Adrenal gland (tissue), 12 donors: ENCODE data around the gene IL5RA. TPM values are rescaled to one million over a fixed set of nuclear protein-coding genes. Genes with fewer than 3 reads are reported as not detected.

Source experiments
- DNase-seq, 7 donors: peaks; one replicate each; pipeline ENCODE4 v3.0.0-alpha.2; 2019 to 2020
- H3K27ac ChIP-seq, 5 donors: fragments of 200-600 bp; sonication (generic) in 4 of 5; 1 replicate in 3 of 5; 2 replicates in 2 of 5; pipeline versions ENCODE4 v1.5.1 to v1.8.0; 2016 to 2020; ENCODE audit warnings: mild to moderate bottlenecking in 1 of 5
- H3K27me3 ChIP-seq: fragments of 200-600 bp; 2 replicates; pipeline ENCODE4 v1.8.0; 2021
- H3K36me3 ChIP-seq, 2 donors: fragments of 200-600 bp; replicated peaks in 1 of 2; 1 replicate in 1 of 2; 2 replicates in 1 of 2; pipeline versions ENCODE4 v1.5.1 to v1.8.0; 2018 to 2022
- H3K4me1 ChIP-seq, 2 donors: fragments of 200-600 bp; replicated peaks in 1 of 2; 1 replicate in 1 of 2; 2 replicates in 1 of 2; pipeline versions ENCODE4 v1.5.1 to v1.8.0; 2018 to 2021
- H3K4me3 ChIP-seq, 4 donors: fragments of 200-600 bp; sonication (generic) in 3 of 4; one replicate each; pipeline ENCODE4 v1.5.1; 2016 to 2018
- H3K9me3 ChIP-seq, 3 donors: fragments of 200-600 bp; sonication (generic) in 1 of 3; replicated peaks in 1 of 3; 1 replicate in 2 of 3; 2 replicates in 1 of 3; pipeline versions ENCODE4 v1.5.1 to v1.8.0; 2016 to 2021
- CTCF ChIP-seq, 6 experiments: fragments of 450-650 bp in 4 of 6; fragments of 200-600 bp in 2 of 6; sonication (generic) in 1 of 6; IDR thresholded peaks; 1 replicate in 5 of 6; 2 replicates in 1 of 6; pipeline versions ENCODE4 v1.5.1 to v1.8.0; 2016 to 2021; ENCODE audit warnings: antibody characterized with exemption in 6 of 6, mild to moderate bottlenecking in 2 of 6, moderate library complexity in 1 of 6
- POLR2A ChIP-seq, 2 donors: fragments of 450-650 bp; IDR thresholded peaks; one replicate each; pipeline ENCODE4 v1.6.1; 2017; ENCODE audit warnings: antibody characterized with exemption in 2 of 2, mild to moderate bottlenecking in 2 of 2, moderate library complexity in 1 of 2
- WGBS, 4 donors: extraction: QIAGEN DNeasy Blood & Tissue Kit in 2 of 4; methylation state at CpG; one replicate each; pipeline versions ENCODE4 v1.1.5 to v1.1.7; 2013 to 2017; 5-methylcytosine and 5-hydroxymethylcytosine counted together
- intact Hi-C, 2 donors: fragments of 100-400 bp; cut with DNase I; formaldehyde crosslinking; loops; one replicate each; pipeline versions ENCODE4 v1.14.1 to v1.15.0; 2022 to 2023
- polyA plus RNA-seq, 3 donors: library from polyadenylated mRNA; stranded (reverse); fragments of 200-250 nt in 2 of 3; fragments of 350-450 nt in 1 of 3; fragmentation: Illumina TruSeq in 1 of 3; extraction: RNeasy Lipid Tissue Mini Kit (QIAGEN cat#74804) in 1 of 3; gene quantifications; one replicate each; pipeline ENCODE4 v1.2.3, GENCODE V29; 2013 to 2014
- total RNA-seq, 9 donors: library from RNA; depleted of rRNA in 4 of 9; stranded (reverse); fragments of >200 nt in 4 of 9; fragments of 120-200 nt in 1 of 9; fragmentation: NEBNext Ultra II Directional in 1 of 9; extraction: Animal tissue kit (Norgen Biotek cat#: 25700) in 1 of 9; gene quantifications; one replicate each; pipeline versions ENCODE4 v1.1.0 to v1.2.4, GENCODE V29; 2013 to 2023
- donor health status: healthy with polysubstance abuse.
- donor health status: Bipolar disorder and iron deficiency.
- donor health status: DM: yes; HTN: yes; CAD: no.
- donor health status: DM: no; HTN: no; CAD: no.
- donor health status: DM: no; HTN: no; CAD: no.
- donor health status: DM: yes; HTN: yes; CAD: no.

Gene IL5RA
- total and polyA plus RNA-seq, 12 donors, result under 0.01 to 0.18 (median 0.09) TPM; not detected in 6

- 97% methylated on average over 3 of the region's 3 CpGs for WGBS, 4 donors
Measured at GRCh38 chr3:3107181-3107580, 3.0 kb downstream of the IL5RA start.

DNA sequence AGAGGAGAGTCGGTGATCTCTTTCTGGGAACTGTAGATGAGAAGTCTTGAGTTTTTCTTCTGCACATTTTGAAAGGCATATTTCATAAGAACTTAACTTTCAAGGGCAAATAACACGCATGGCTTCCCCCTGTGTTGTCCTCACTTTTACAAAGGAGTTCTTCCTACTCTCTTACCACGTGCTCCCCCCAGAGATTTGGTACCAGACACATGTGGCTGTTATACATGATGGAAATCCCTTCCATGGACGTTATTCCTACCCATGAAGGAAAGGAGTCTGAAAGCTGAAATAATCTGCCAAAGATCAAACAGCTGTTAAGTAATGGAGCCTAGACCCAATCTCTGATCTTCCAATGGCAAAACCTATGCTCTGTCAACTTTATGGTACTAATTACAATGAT, 4.4 kb downstream of the IL5RA start:
- H3K4me1 ChIP-seq, result no peaks in the 10 kb centered on the region
- TF ChIP-seq CTCF (IDR thresholded peaks at IDR 0.05), result no peak
- no peak for TF ChIP-seq POLR2A (IDR thresholded peaks at IDR 0.05)
- no peaks in the 10 kb centered on the region for H3K9me3 ChIP-seq
- H3K36me3 ChIP-seq, result no peaks in the 10 kb centered on the region
- 49 to 55% (median 53%) methylated on average over 4 of the region's 4 CpGs for WGBS, 4 donors
- no peak overlapping the region for H3K4me3 ChIP-seq
- intact Hi-C loops, result no loop called here
- no peak overlapping the region for H3K27ac ChIP-seq
- DNase-seq, result no peak
- H3K27me3 ChIP-seq, result no peaks in the 10 kb centered on the region

More at GRCh38 chr3:3107181-3107580, 3.0 kb downstream of the IL5RA start:
- Histone ChIP-seq H3K27ac (no peak overlapping the region), H3K4me1 (no peaks in the 10 kb centered on the region), H3K36me3 (no peaks in the 10 kb centered on the region), H3K9me3 (no peaks in the 10 kb centered on the region), H3K4me3 (no peak overlapping the region), H3K27me3 (no peaks in the 10 kb centered on the region)
- intact Hi-C loops, result no loop called here
- DNase-seq, result no peak
- TF ChIP-seq CTCF (IDR thresholded peaks at IDR 0.05) (no peak), POLR2A (IDR thresholded peaks at IDR 0.05) (no peak)

GRCh38 chr3:3105246-3105645, 4.9 kb downstream of the IL5RA start:
- TF ChIP-seq POLR2A (IDR thresholded peaks at IDR 0.05) (no peak), CTCF (IDR thresholded peaks at IDR 0.05) (no peak)
- intact Hi-C loops, result no loop called here
- no peak for DNase-seq
- no peaks in the 10 kb centered on the region for H3K4me1 ChIP-seq
- H3K4me3 ChIP-seq, result no peak overlapping the region
- no peaks in the 10 kb centered on the region for H3K27me3 ChIP-seq
- WGBS, 4 donors, result 83 to 89% (median 87%) methylated on average over 3 of the region's 3 CpGs
- H3K36me3 ChIP-seq, result no peaks in the 10 kb centered on the region
- no peak overlapping the region for H3K27ac ChIP-seq
- H3K9me3 ChIP-seq, result no peaks in the 10 kb centered on the region

DNA sequence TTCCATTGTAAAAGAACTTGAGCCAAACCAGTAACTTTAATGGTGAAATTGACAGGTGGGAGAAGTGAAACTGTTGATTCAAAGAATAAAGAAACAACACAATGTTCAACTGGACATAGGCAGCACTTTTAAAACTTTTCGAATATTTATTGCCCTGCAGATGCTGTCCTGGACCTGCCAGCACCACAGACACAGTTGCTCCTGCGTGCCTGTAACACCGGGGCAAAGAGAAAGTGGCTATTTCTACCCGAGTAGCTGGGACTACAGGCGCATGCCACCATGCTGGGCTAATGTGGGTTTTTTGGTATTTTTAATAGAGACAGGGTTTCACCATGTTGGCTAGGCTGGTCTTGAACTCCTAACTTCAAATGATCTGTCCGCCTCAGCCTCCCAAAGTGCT, 7.4 kb downstream of the IL5RA start:
- no peaks in the 10 kb centered on the region for H3K36me3 ChIP-seq
- no peak overlapping the region for H3K27ac ChIP-seq
- H3K4me1 ChIP-seq, result no peaks in the 10 kb centered on the region
- no peaks in the 10 kb centered on the region for H3K27me3 ChIP-seq
- 79 to 82% (median 81%) methylated on average over 6 of the region's 6 CpGs for WGBS, 4 donors
- TF ChIP-seq POLR2A (IDR thresholded peaks at IDR 0.05) (no peak), CTCF (IDR thresholded peaks at IDR 0.05) (no peak)
- no peaks in the 10 kb centered on the region for H3K9me3 ChIP-seq
- no peak overlapping the region for H3K4me3 ChIP-seq
- intact Hi-C loops, result no loop called here
- DNase-seq, result no peak
